GM23248 (cell line): Measurements from ENCODE around the gene CDKL5. TPM values are rescaled to one million over a fixed set of nuclear protein-coding genes. Genes with fewer than 3 reads are reported as not detected.

Experiments
- DNase-seq: peaks from one replicate; pipeline ENCODE4 v3.0.0-alpha.2; 2015
- H2AFZ ChIP-seq: fragments of 200-600 bp; sonication (generic); 2 replicates; pipeline ENCODE4 v1.6.1; 2016; ENCODE audit warnings: antibody characterized with exemption
- H3F3A ChIP-seq: fragments of 200-600 bp; sonication (generic); 2 replicates; pipeline ENCODE4 v1.6.1; 2016; ENCODE audit warnings: mild to moderate bottlenecking, antibody characterized with exemption, mixed run types; ENCODE audit not compliant: insufficient read depth
- H3K27ac ChIP-seq: fragments of 200-600 bp; sonication (generic); 2 replicates; pipeline ENCODE4 v1.5.1; 2016; ENCODE audit warnings: mild to moderate bottlenecking
- H3K27me3 ChIP-seq: fragments of 200-600 bp; sonication (generic); replicated peaks from 2 replicates; pipeline ENCODE4 v1.6.1; 2016; ENCODE audit warnings: mild to moderate bottlenecking; ENCODE audit not compliant: insufficient read depth
- H3K36me3 ChIP-seq: fragments of 200-600 bp; sonication (generic); 2 replicates; pipeline ENCODE4 v1.6.1; 2016; ENCODE audit warnings: low read depth, mild to moderate bottlenecking
- H3K4me1 ChIP-seq: fragments of 200-600 bp; sonication (generic); 2 replicates; pipeline ENCODE4 v1.6.1; 2016; ENCODE audit warnings: mild to moderate bottlenecking; ENCODE audit not compliant: insufficient read depth
- H3K4me2 ChIP-seq: fragments of 200-600 bp; sonication (generic); one replicate; pipeline ENCODE4 v1.6.1; 2016; ENCODE audit warnings: mild to moderate bottlenecking; ENCODE audit not compliant: unreplicated experiment
- H3K4me3 ChIP-seq: fragments of 200-600 bp; sonication (generic); 2 replicates; pipeline ENCODE4 v1.5.1; 2016; ENCODE audit warnings: mild to moderate bottlenecking
- H3K79me2 ChIP-seq: fragments of 200-600 bp; sonication (generic); 2 replicates; pipeline ENCODE4 v1.6.1; 2016; ENCODE audit warnings: mild to moderate bottlenecking; ENCODE audit not compliant: insufficient read depth
- H3K9ac ChIP-seq: fragments of 200-600 bp; sonication (generic); 2 replicates; pipeline ENCODE4 v1.6.1; 2016; ENCODE audit warnings: mild to moderate bottlenecking
- H3K9me2 ChIP-seq: fragments of 200-600 bp; sonication (generic); 2 replicates; pipeline ENCODE4 v1.6.1; 2016; ENCODE audit warnings: mixed run types, mild to moderate bottlenecking, moderate library complexity; ENCODE audit not compliant: insufficient read depth
- H3K9me3 ChIP-seq: fragments of 200-600 bp; sonication (generic); one replicate; pipeline ENCODE4 v1.6.1; 2017; ENCODE audit warnings: low read depth
- H4K20me1 ChIP-seq: fragments of 200-600 bp; sonication (generic); 2 replicates; pipeline ENCODE4 v1.6.0; 2016; ENCODE audit not compliant: insufficient read depth
- EZH2 ChIP-seq: fragments of 200-600 bp; sonication (generic); IDR thresholded peaks from 2 replicates; pipeline ENCODE4 v1.6.1; 2018; ENCODE audit warnings: antibody characterized with exemption, mild to moderate bottlenecking; ENCODE audit not compliant: insufficient read depth, poor library complexity, severe bottlenecking
- EZH2phosphoT487 ChIP-seq: fragments of 200-600 bp; sonication (generic); IDR thresholded peaks from 2 replicates; pipeline ENCODE4 v1.6.1; 2018; ENCODE audit warnings: antibody characterized with exemption, moderate library complexity, mild to moderate bottlenecking, low read depth; ENCODE audit not compliant: insufficient read depth
- whole genome bisulfite sequencing, 2 experiments: methylation state at CpG; one replicate each; pipeline ENCODE4 v1.1.6; 2015 to 2017; ENCODE audit warnings: low lambda C conversion rate in 2 of 2, low coverage in 1 of 2; ENCODE audit errors: missing lambda C conversion rate in 2 of 2; 5-methylcytosine and 5-hydroxymethylcytosine counted together
- in situ Hi-C: fragments of 300-500 bp; cut with MboI; formaldehyde crosslinking; loops from 2 replicates; pipeline ENCODE4 v1.15.0; 2020
- polyA plus RNA-seq: library from polyadenylated mRNA; unstranded; fragments of >200 nt; fragmentation: Nextera tagmentation; extraction: Ambion mirVana; gene quantifications from 2 replicates; pipeline ENCODE4 v1.2.1, GENCODE V29; 2016
- total RNA-seq: library from RNA; depleted of rRNA; stranded (reverse); fragments of >200 nt; shearing (Covaris generic); gene quantifications from 2 replicates; pipeline ENCODE4 v1.2.3, GENCODE V29; 2014; rRNA removed

CDKL5 gene
- total RNA-seq = 2.0 and 3.0 TPM in 2 replicates
- 1.8 and 2.2 TPM in 2 replicates for polyA plus RNA-seq

DNA sequence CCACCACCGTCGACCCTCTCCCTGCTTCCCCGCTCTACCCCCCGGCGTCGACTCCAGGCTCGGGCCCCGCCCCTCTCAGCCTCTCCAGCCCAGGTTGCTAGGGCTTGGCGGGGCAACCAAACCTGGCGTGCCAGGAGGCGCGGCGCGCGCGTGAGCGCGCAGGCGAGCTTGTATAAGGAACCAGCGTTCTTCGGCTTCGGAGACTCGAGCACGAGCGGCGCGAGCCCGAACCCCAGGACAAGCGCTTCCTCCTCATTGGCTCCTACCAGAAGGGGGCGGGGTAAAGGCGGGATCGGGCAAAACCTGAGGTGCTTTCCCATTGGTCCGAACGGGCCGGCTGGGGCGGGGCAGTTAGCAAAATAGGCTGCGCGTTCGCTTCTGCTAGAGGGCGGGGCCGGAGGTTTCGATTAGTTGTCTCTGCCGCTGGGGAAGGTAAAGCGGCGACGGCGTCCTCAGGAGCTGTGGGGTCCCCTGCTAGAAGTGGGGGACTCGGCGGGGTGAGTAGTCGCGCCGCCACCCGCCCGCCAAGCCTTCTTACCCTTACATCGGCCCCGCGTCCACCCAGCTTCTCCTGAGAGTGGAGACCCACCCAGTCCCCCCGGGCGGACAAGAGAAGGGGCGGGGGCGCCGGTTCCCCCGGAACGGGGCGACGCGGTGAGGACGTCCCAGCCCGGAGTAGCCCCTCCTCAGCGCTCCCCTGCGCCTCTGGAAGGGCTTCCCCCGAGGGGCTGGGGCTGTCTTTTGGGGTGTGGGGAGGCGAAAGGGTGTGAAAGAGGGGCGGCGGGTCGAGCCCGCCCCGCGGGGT lies at the start of gene CDKL5:
TSS of gene CDKL5 (plus strand) at position 410 of the 805 bp plus-strand sequence. CDS start 81,489 bp downstream, outside the sequence.
- in situ Hi-C loops = no loop called here
- peak; percentile 96 for DNase-seq
- H3K4me3 ChIP-seq = peak within 1 kb of the TSS; percentile 88
- H3K79me2 ChIP-seq = 0 out of 2 replicates have a peak, but pooled peaks cover 10% of the 10 kb centered on the region
- peaks cover 17% of the 10 kb centered on the region for H3K4me1 ChIP-seq
- TF ChIP-seq EZH2 (no peak), EZH2phosphoT487 (no peak)
- H3F3A ChIP-seq = peaks cover 4% of the 10 kb centered on the region; the same call in 1 of the 2 replicates
- peak within 1 kb of the TSS; percentile 92 for H2AFZ ChIP-seq
- H3K9ac ChIP-seq = peak within 1 kb of the TSS; percentile 82
- H3K36me3 ChIP-seq = no peaks in the 10 kb centered on the region
- peak within 1 kb of the TSS; percentile 74 for H3K4me2 ChIP-seq
- no peaks in the 10 kb centered on the region for H3K9me3 ChIP-seq
- peak within 1 kb of the TSS; percentile 58 for H3K27ac ChIP-seq
- H3K27me3 ChIP-seq = no peaks in the 10 kb centered on the region
- H4K20me1 ChIP-seq = no peaks in the 10 kb centered on the region
- WGBS, 2 experiments = 2% methylated on average over 13 to 22 of the region's 79 CpGs
- H3K9me2 ChIP-seq = no peaks in the 10 kb centered on the region

DNA sequence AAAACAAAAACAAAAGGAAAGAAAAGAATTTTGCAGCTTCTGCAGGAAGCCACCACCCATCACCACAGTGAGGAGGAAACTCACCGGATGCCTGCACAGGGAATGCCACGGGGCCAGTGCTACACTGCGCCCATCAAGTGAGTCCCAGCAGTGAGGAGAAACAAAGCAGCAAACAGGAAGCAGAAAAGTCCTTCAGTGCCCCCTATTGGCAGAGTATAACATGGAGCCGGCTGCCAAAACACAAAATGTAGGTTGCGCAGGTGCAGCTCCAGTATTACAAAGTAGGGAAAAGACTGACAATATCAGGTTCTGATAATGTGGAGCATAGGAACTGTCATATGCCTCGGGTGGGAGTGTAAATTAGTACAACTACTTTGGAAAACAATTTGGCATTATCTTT lies 47.6 kb upstream of the CDKL5 start:
- Histone ChIP-seq H2AFZ (no peak overlapping the region), H3K9me3 (no peaks in the 10 kb centered on the region), H3K9ac (no peak overlapping the region), H3K36me3 (no peaks in the 10 kb centered on the region), H4K20me1 (no peaks in the 10 kb centered on the region), H3K4me3 (no peak overlapping the region), H3K27ac (no peak overlapping the region), H3F3A (no peaks in the 10 kb centered on the region), H3K9me2 (no peaks in the 10 kb centered on the region), H3K27me3 (no peaks in the 10 kb centered on the region), H3K79me2 (no peaks in the 10 kb centered on the region), H3K4me1 (no peaks in the 10 kb centered on the region), H3K4me2 (no peak overlapping the region)
- peak; percentile 33 for DNase-seq
- in situ Hi-C loops = no loop called here
- no peak for TF ChIP-seq EZH2phosphoT487
- no peak for TF ChIP-seq EZH2
- 58 to 62% methylated on average over 6 of the region's 6 CpGs for WGBS, 2 experiments

DNA sequence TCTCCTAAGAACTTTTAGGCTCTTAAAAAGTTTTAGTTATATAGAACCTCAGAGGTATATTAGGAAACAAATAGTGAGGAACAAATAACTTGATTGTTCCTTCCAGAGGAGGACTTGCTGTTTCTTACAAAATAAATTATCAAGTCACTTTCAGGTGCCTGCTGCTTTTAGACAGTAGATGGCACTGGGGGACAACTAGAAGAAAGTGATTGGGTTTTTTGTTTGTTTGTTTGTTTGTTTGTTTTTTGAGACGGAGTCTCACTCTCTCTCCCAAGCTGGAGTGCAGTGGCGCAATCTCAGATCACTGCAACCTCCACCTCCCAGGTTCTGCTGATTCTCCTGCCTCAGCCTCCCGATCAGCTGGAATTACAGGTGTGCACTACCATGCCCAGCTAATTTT lies 35.4 kb upstream of the CDKL5 start:
- Histone ChIP-seq H4K20me1 (no peaks in the 10 kb centered on the region), H3K9me3 (no peaks in the 10 kb centered on the region), H3K9ac (no peak overlapping the region), H3K27me3 (no peaks in the 10 kb centered on the region), H2AFZ (no peak overlapping the region), H3K4me2 (no peak overlapping the region), H3K4me1 (no peaks in the 10 kb centered on the region), H3K9me2 (no peaks in the 10 kb centered on the region), H3K79me2 (no peaks in the 10 kb centered on the region), H3K36me3 (no peaks in the 10 kb centered on the region), H3F3A (no peaks in the 10 kb centered on the region), H3K4me3 (no peak overlapping the region), H3K27ac (no peak overlapping the region)
- in situ Hi-C loops = loop anchor here (10.0 kb wide), 2 partner anchors 505 to 945 kb away; no protein-coding TSS in a partner anchor
- DNase-seq = no peak
- WGBS, 2 experiments = 68 to 83% methylated on average over 2 to 3 of the region's 3 CpGs
- no peak for TF ChIP-seq EZH2phosphoT487
- no peak for TF ChIP-seq EZH2

DNA sequence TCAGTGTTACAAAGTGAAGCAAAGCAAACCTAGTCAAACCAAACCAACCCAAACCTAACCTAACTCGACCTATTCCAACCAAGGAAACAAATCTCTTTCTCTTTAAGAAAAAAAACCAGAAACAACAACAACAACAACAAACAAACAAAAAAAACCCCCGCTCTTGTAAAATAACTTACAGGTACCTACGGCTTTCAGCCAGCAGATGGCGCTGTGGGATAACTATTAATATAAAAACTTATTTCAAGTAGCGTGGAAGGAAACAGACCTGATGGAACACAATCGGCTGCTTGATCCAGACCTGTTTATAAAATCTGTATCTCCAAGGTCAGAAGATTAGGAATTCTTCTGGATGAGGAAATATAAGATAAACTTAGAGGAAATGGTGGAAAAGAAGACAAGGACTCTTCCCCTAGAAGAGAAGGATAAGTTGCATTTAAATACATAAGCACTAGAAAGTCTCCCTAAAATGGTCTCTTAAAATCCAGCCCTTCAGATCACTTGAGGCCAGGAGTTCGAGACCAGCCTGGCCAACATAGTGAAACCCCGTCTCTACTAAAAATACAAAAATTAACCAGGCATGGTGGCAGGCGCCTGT lies 34.4 kb upstream of the CDKL5 start:
- in situ Hi-C loops = loop anchor here (10.0 kb wide), 1 partner anchor 504 kb away; no protein-coding TSS in a partner anchor
- Histone ChIP-seq H4K20me1 (no peaks in the 10 kb centered on the region), H2AFZ (no peak overlapping the region), H3K4me1 (no peaks in the 10 kb centered on the region), H3K9me3 (no peaks in the 10 kb centered on the region), H3K4me3 (no peak overlapping the region), H3K36me3 (no peaks in the 10 kb centered on the region), H3F3A (no peaks in the 10 kb centered on the region), H3K9me2 (no peaks in the 10 kb centered on the region), H3K79me2 (no peaks in the 10 kb centered on the region), H3K4me2 (no peak overlapping the region), H3K27ac (no peak overlapping the region), H3K27me3 (no peaks in the 10 kb centered on the region), H3K9ac (no peak overlapping the region)
- DNase-seq = peak; percentile 60
- 3 to 11% methylated on average over 7 to 8 of the region's 9 CpGs for WGBS, 2 experiments
- TF ChIP-seq EZH2 (no peak), EZH2phosphoT487 (no peak)
